ENCODE data around the gene ZNF808.
"Not testable (repeated sequence)": the region's sequence is repeated elsewhere in the genome, so short reads cannot be mapped to it uniquely, and the experiment has no call there.

Gene ZNF808

DNA sequence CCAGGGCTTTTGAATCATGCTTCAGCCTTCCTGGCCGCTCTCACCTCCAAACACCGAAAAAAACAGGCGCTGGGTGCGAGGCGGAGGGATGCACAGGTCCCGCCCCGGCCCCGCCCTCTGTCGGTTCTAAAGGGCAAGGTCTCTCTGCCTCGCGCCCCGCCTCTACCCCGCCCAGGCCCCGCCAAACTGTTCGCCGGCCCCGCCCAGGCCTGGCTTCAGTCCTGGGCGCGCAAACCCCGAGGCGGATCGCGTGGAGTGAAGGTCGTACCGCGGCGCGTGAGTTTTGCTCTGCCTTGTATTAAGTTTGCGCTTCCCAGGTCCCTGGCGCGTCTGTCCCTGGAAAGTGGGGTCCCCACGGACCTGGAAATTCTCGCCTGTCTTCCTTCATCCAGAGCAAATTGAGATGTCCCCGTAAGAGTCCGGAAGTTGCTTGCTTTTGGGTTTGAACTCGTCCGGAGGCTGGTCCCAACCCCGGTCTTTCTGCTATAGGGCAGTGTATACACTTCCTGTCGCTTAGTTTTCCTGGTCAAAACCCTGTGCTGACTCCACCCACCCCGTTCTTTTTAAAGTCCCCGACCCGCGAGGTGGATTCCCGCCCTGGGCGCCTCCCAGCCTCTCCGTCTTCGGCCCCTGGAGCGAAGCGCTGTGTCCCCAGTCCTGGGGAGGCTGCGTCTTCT lies 8.4 kb downstream of the ZNF808 start:
- peak in 54 of 56 donors; percentile 3 to 87 (median 48) for DNase-seq

DNA sequence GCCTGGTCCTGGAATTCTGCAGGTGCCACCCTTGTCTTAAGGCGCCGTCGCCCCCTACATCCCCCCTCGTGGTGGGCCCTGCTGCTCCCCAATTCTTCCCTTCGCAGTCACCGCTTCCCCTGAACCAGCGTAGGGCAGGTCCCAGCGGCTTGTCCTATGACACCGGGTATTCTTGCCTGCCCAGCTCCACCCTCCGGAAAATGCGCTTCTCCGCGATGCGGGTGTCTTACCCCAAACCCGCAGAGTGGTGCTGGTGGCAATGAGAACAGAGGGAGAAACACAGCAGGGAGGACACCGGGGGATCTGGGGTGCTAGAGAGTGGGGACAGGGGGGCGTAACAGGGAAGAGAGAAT lies 9.0 kb downstream of the ZNF808 start:
- peak in 2 of 56 donors; percentile 8 to 15 for DNase-seq

DNA sequence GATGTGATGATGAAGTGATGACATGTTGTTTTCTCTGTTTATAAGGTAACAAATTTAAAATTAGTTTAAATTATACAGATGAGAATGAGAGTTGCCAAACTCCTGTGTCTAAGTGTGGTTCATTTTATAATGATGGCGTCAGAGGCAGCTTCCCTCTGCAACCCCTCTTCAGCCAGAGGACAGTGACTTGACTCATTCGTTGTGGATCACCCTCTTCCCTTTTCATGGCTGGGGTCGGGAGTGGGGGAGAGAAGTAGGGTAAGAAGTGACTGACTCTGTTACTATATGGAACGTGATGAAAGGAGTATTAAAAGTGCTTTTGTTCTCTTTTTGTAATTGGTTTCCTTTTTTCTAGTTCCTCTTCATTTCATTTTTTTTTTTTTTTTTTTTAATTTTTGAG lies 11.3 kb downstream of the ZNF808 start:
- DNase-seq: not testable (repeated sequence)

DNA sequence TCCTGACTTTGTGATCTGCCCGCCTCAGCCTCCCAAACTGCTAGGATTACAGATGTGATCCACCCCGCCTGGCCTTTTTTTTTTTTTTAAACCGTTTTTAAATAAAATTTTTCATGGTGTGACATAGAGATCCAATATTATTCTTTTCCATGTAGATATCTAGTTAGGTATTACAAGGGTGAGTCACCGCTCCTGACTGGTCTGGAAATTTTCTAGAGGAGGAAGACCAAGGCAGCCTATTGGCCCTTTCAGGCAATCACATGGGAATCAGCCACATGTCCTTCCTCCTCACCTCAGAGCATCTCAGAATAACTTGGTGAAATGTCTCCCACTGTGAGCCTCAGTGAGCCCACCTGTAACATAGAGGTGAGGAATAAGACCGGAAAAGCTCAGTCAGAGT lies 13.7 kb downstream of the ZNF808 start:
- peak in 1 of 56 donors; percentile 0 for DNase-seq

DNA sequence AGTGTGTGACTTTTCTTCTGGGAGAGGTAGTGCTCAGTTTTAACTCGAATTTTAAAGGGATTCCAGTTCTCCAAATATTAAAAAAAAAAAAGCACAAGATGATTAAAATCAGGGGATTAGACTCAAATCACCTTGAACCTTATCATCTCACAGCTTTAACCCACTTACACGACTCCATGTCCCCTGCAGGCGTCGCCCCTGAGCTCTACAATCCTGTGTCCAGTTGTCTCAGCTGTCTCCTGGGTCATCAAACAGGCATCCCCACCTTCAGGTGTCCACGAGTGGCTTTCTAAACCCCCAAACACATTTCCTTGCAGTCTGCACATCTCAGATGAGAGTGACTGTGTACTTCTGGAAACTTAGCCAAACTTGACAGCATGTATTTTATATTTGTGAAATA lies 14.1 kb downstream of the ZNF808 start:
- DNase-seq: no peak

DNA sequence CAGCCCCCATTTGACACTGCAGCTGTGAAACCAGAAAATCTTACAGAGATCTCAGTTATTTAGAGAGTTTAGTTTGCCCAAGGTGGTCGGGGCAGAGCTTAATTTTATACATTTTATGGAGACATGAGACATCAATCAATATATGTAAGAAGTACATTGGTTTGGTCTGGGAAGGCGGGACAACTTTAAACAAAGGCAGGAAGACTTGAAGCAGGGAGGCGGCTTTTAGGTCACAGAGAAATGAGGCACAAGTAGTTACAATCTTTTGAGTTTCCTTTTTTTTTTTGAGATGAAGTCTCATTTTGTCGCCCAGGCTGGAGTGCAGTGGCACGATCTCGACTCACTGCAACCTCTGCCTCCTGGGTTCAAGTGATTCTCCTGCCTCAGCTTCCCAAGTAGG lies 15.1 kb downstream of the ZNF808 start:
- not testable (repeated sequence) for DNase-seq

DNA sequence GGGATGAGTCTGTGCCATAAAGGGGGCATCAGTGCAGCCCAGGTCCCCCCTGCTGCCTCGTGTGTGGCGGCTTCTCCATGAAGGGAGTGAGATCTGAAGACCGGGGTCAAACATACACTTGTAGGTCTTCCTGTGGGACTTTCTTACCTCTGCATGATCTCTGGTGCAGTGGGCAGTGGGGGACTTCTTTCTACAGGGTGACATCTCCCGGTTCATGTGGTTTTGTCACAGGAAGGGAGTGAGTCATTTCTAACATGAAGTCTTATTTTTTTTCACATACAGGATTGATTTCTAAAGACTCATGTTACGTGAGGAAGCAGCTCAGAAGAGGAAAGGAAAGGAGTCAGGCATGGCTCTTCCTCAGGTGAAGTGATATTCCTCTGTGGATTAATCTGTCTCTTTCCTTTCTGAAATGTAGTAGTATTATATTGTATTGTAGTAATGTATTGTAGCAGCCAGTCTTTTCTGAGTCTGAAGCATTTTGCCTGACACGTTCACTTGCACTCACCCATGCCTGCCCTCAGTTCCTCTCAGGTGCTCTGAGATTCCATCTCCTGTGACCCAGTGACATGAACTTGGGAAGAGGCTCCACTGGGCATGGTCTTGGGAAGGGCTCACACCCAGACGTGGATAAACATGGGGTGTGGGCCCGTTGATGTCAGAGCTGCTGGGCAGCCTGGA lies 15.7 kb downstream of the ZNF808 start:
- no peak for DNase-seq

DNA sequence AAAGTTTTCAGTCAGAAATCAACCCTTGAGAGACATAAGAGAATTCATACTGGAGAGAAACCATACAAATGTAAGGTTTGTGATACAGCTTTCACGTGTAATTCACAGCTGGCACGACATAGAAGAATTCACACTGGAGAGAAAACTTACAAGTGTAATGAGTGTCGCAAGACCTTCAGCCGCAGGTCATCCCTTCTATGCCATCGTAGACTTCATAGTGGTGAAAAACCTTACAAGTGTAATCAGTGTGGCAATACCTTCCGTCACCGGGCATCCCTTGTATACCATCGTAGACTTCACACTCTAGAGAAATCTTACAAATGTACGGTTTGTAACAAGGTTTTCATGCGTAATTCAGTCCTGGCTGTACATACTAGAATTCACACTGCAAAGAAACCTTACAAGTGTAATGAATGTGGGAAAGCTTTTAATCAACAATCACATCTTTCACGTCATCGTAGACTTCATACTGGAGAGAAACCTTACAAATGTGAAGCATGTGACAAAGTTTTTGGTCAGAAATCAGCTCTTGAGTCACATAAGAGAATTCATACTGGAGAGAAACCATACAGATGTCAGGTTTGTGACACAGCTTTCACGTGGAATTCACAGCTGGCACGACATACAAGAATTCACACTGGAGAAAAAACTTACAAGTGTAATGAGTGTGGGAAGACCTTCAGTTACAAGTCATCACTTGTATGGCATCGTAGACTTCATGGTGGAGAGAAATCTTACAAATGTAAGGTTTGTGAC lies 26.9 kb downstream of the ZNF808 start:
- DNase-seq: no peak

DNA sequence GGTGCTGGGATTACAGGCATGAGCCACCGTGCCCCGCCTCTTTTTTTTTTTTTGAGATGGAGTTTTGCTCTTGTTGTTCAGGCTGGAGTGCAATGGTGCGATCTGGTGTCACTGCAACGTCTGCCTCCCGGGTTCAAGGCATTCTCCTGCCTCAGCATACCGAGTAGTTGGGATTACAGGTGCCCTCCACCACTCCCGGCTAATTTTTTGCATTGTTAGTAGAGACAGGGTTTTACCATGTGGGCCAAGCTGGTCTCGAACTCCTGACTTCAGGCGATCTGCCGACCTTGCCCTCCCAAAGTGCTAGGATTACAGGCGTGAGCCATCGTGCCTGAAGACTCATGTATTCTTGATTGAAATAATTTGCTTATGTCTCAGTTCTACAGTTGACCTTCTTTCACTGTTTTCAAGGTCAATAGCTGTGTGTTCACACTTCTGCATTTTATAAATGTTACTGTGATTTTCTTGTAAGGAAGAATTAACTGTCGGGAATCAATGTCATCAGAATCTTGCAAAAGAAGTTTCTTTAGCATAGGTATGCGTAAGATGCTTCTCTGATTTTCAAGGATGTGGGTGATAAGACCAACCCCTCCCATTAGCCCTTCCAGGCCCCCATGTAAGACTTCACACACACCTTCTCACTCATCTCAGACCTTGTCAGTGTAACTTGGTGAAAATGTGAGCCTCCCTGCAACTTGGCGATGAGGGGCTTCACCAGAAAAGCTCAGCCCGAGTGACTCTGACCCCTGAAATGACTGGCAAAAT lies 29.9 kb downstream of the ZNF808 start:
- no peak for DNase-seq

DNA sequence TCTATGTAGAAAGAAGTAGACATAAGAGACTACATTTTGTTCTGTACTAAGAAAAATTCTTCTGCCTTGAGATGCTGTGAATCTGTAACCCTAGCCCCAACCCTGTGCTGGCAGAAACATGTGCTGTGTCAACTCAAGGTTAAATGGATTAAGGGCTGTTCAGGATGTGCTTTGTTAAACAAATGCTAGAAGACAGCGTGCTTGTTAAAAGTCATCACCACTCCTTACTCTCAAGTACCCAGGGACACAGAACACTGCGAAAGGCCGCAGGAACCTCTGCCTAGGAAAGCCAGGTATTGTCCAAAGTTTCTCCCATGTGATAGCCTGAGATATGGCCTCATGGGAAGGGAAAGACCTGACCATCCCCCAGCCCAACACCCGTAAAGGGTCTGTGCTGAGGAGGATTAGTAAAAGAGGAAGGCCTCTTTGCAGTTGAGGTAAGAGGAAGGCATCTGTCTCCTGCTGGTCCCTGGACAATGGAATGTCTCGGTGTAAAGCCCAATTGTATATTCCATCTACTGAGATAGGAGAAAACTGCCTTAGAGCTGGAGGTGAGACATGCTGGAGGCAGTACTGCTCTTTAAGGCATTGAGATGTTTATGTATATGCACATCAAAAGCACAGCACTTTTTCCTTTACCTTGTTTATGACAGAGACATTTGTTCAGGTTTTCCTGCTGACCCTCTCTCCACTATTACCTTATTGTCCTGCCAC lies 31.4 kb downstream of the ZNF808 start:
- DNase-seq: not testable (repeated sequence)

DNA sequence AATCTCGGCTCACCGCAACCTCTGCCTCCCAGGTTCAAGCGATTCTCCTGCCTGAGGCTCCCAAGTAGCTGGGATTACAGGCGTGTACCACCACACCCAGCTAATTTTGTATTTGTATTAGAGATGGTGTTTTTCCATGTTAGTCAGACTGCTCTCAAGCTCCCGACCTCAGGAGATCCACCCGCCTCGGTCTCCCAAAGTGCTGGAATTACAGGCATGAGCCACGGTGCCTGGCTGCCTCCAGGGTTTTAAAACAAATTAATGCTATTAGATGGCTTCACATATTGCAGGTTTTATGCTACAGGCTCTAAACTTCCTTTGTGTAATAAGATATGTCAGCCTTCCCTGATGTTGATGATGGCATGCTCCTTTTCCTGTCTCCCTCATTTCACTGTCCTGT lies 34.1 kb downstream of the ZNF808 start:
- DNase-seq: not testable (repeated sequence)

DNA sequence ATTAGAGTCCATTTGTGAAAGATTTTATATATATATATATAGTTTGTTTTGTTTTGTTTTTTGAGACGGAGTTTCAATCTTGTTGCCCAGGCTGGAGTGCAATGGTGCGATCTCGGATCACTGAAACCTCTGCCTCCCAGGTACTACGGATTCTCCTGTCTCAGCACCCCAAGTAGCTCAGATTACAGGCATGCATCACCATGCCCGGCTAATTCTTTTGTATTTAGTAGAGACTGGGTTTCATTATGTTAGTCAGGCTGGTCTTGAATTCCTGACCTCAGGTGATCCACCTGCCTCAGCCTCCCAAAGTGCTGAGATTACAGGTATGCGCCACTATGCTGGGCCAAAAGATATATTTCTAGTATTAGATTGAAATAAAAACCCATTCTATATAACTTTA lies 38.7 kb downstream of the ZNF808 start:
- no peak for DNase-seq

DNA sequence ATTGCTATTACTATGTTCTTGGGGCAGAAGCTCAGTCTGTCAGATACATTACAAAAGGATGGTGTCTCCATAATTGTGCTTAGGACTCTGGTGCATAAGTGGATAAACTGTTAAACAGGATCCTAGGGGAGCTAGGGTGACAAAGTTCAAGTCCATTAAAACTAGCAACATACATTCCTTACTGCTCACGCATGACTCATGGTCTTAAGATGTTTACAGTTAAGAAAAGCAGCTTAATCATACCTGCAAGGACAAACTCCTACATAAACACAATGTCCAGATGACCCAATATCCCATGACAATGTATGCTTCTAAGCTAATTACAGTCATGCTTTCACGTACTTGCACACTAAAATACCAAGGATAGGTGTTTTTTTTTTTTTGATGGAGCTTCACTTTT lies 39.1 kb downstream of the ZNF808 start:
- DNase-seq: no peak

DNA sequence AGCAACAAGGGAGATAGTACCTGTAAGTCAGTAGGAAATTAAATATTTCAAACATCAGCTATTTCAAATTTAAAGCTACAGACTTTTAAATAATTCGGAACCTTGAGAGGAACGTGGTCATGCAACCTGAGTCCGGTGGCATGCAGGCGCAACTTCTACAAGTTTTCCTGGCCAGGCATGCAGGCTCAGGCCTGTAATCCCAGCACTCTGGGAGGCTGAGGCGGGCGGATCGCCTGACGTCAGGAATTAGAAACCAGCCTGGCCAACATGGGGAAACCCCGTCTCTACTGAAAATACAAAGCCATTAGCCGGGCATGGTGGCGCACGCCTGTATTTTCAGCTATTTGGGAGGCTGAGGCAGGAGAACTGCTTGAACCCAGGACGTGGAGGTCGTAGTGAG lies 40.5 kb downstream of the ZNF808 start:
- DNase-seq: no peak

DNA sequence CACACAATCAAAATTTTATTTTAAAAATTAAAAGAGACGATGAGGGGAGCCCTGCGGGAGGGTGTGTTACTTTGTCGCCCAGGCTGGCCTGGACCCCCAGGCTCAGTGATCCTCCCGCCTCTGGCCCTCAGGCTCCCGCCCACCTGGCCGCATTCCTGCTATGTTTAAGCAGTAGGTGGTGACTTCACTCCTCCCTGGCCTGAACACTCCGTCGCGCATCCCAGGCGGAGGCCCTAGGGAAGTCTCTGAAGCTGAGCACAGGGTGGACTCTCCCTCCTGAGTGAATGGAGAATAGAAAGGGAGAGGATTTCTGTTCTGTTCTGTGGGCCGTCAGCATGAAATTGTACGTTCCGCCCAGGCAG lies 42.2 kb downstream of the ZNF808 start:
- peak in 8 of 56 donors; percentile 29 to 81 (median 40) for DNase-seq

DNA sequence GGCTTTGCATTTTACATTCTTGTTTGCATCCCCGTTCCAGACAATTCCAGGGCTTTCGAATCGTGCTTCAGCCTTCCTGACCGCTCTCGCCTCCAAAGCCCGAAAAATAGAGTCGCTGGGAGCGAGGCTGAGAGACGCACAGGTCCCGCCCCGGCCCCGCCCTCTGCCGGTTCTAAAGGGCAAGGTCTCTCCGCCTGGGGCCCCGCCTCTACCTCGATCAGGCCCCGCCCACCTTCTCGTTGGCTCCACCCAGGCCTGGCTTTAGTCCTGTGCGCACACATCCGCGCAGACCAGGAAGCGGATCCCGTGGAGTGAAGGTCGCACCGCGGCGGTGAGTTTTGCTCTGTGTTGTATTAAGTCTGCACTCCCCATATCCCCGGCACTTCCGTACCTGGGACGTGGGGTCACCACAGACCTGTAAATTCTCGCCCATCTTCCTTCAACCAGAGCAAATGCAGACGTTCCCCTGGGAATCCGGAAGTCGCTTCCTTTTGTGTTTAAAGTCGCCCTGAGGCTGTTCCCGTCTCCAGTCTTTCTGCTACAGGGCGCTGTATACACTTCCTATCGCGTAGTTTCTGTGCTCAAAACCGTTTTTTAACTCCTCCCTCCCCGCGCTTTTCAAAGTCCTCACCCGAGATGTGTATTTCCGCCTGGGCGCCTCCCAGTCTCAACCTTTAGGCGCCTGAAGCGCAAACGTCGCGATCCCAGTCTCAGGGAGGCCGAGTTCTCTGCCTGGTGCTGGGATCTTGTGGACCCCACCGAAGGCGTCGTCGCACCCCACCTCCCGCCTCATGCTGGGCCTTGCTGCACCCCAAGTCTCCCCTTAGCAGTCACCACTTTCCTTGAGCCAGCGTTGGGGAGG lies 42.8 kb downstream of the ZNF808 start, which contains the start of gene ZNF701:
Gene ZNF701 (plus strand): TSS at position 288 of the 862 bp plus-strand sequence. CDS start 3,861 bp downstream, outside the sequence.
- DNase-seq: peak; percentile 60 to 98 (median 91)

DNA sequence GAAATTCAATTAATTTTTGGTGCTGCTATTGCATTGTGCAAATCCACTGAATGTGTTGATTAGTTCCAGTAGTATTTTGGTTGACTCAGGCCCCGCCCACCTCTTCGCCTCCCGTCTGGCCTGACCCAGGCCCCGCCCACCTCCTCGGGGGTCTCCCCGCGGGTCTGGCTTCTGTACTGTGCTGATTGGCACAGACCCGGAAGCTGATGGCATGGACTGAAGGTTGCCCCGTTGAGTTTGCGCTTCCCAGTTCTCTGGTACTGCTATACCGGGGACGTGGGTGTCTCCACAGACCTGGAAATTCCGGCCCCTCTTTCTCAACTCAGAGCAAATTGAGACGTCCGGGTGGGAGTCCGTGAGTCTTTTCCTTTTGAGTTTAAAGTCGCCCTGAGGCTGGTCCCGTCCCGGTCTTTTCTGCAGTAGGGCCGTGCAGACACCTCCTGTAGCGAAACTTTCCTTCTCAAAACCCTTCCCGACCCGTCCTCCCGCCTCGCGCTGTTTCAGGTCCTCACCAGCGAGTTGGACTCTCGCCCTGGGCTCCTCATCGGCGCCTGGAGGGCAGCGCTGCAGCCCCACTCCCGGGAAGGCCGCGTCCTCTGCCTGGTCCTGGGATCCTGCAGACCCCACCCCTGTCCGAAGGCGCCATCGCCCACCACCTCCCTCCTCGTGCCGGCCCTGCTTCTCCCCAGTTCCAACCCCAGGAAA lies 57.4 kb downstream of the ZNF808 start:
- peak in 1 of 56 donors; percentile 3 for DNase-seq

DNA sequence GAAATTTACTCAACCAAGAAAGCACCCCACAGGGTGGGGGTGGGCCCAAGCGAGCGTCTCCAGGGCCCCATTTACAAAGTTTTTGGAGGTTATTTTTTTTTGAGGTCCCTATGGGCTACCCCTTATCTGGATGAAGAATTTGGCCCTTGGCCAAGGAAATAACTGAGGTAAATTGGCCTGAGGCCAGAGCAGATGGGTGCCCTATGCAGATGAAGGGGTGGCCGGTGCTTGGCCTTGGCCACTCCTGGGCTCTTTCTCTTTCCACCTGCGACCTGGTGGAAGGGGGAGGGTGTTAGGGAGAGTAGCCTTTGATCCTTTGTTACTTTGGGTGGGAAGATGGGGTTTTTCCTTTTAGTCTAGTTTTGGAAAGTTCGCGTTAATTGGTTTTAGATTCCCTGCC lies 58.1 kb downstream of the ZNF808 start:
- DNase-seq: no peak

DNA sequence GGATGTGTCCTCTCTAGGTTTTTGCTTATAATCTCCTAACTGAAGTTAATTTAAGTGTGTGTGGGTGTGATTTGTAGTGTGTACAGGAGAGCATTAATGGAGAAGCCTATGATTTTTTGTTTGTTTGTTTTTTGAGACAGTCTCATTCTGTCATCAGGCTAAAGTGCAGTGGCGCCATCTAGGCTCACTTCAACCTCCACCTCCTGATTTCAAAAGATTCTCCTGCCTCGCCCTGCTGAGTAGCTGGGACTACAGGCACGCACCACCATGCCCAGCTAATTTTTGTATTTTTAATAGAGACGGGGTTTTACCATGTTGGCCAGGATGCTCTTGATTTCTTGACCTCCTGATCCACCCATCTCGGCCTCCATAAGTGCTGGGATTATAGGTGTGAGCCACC lies 63.3 kb downstream of the ZNF808 start:
- DNase-seq: no peak

Data from nucleus accumbens (tissue), 56 donors.